HG03378 (cell line): ENCODE results near the gene TBXAS1.

Experiments used
- ATAC-seq: cut with Tn5 transposase; IDR thresholded peaks from one replicate; pipeline ENCODE4 v1.9.1; 2021; ENCODE audit warnings: mild to moderate bottlenecking, moderate library complexity; ENCODE audit not compliant: unreplicated experiment

TBXAS1 gene

GRCh38 chr7:139993592-139993991 is 164.5 kb downstream of the TBXAS1 start:
- ATAC-seq = no peak

GRCh38 chr7:139994356-139994755 is 165.3 kb downstream of the TBXAS1 start:
- no peak for ATAC-seq

- no peak for ATAC-seq
These were observed 166.2 kb downstream of the TBXAS1 start for GRCh38 chr7:139995017-139995915.

GRCh38 chr7:139998572-139998971 is 169.5 kb downstream of the TBXAS1 start:
- no peak for ATAC-seq

- no peak for ATAC-seq
These were observed 170.5 kb downstream of the TBXAS1 start for GRCh38 chr7:139999516-139999915.

GRCh38 chr7:140000666-140001268 is 171.7 kb downstream of the TBXAS1 start:
- no peak for ATAC-seq

GRCh38 chr7:140003913-140004382 is 174.9 kb downstream of the TBXAS1 start:
- no peak for ATAC-seq

- ATAC-seq = no peak
These were observed 175.6 kb downstream of the TBXAS1 start for GRCh38 chr7:140004672-140005071.

- ATAC-seq = no peak
These were observed 176.3 kb downstream of the TBXAS1 start for GRCh38 chr7:140005341-140005740.

GRCh38 chr7:140005754-140006503 is 176.9 kb downstream of the TBXAS1 start:
- no peak for ATAC-seq

GRCh38 chr7:140006600-140006999 is 177.5 kb downstream of the TBXAS1 start:
- no peak for ATAC-seq

GRCh38 chr7:140007051-140007690 is 178.1 kb downstream of the TBXAS1 start:
- ATAC-seq = no peak

GRCh38 chr7:140008755-140009610 is 179.9 kb downstream of the TBXAS1 start:
- no peak for ATAC-seq

- no peak for ATAC-seq
These were observed 180.7 kb downstream of the TBXAS1 start for GRCh38 chr7:140009735-140010134.

GRCh38 chr7:140010194-140010895 is 181.3 kb downstream of the TBXAS1 start:
- ATAC-seq = no peak

GRCh38 chr7:140013676-140014075 is 184.6 kb downstream of the TBXAS1 start:
- no peak for ATAC-seq

- no peak for ATAC-seq
These were observed 185.1 kb downstream of the TBXAS1 start for GRCh38 chr7:140014123-140014522.

GRCh38 chr7:140015471-140015970 is 186.5 kb downstream of the TBXAS1 start:
- ATAC-seq = no peak

- no peak for ATAC-seq
These were observed 187.5 kb downstream of the TBXAS1 start for GRCh38 chr7:140016540-140016939.
